ENCODE data around the gene DISP3. TPM values are rescaled to one million over a fixed set of nuclear protein-coding genes. Genes with fewer than 3 reads are reported as not detected.

DISP3 gene
- polyA plus RNA-seq, 3 donors: 0.01 TPM; not detected in 2

DNA sequence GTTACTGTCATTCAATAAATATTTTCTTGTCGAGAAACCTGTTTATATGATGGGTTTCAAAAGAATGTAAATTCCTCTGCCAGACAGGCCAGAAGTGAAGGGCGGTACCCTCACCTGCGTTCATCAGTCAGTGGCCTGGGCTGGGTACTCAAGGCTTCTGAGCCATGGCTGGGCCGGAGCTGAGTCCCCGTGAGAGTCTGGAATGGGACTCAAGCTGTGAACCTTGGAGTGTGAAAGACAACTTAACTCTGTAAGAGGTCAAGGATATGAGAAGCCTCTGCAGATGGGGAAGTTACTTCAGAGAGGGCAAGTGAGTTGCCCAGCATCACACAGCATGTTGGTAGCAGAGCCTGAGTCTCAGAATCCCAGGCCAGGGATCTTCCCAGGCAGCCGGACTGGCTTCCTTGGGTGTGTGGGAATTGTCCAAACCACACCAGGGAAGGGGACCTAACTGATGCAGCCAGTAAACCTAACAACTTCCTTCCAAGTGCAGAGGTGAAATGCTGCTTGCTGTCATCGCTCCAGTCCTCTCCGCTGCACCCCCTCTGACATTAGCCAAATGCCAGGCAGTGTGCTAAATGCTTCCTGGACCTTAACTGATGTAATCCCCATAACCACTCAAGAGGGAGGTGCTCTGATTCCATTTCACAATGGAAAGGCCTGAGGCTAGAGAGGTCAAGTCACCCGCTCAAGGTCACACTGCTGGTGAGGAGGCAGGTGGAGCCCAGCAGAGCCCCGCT is 4.8 kb downstream of the DISP3 start:
- peaks cover 5% of the 10 kb centered on the region for H3K4me1 Mint-ChIP-seq
- H3K9me3 ChIP-seq (replicated peaks in 1 of 2; ENCODE audit: control insufficient read depth in 1 of 2, insufficient read depth in 1 of 2, low read length in 2 of 2): no peaks in the 10 kb centered on the region
- no peaks in the 10 kb centered on the region for H4K20me1 ChIP-seq (ENCODE audit: insufficient read depth, low read length)
- WGBS (ENCODE audit: insufficient coverage): 76% methylated on average over 7 of the region's 10 CpGs
- no peak for DNase-seq
- intact Hi-C loops (cut with micrococcal nuclease): no loop called here
- no peak overlapping the region for H3K4me3 ChIP-seq (replicated peaks in 1 of 3; ENCODE audit: low read depth in 2 of 3, low read length in 3 of 3)
- TF ChIP-seq, protein P1, sequence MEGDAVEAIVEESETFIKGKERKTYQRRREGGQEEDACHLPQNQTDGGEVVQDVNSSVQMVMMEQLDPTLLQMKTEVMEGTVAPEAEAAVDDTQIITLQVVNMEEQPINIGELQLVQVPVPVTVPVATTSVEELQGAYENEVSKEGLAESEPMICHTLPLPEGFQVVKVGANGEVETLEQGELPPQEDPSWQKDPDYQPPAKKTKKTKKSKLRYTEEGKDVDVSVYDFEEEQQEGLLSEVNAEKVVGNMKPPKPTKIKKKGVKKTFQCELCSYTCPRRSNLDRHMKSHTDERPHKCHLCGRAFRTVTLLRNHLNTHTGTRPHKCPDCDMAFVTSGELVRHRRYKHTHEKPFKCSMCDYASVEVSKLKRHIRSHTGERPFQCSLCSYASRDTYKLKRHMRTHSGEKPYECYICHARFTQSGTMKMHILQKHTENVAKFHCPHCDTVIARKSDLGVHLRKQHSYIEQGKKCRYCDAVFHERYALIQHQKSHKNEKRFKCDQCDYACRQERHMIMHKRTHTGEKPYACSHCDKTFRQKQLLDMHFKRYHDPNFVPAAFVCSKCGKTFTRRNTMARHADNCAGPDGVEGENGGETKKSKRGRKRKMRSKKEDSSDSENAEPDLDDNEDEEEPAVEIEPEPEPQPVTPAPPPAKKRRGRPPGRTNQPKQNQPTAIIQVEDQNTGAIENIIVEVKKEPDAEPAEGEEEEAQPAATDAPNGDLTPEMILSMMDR (IDR thresholded peaks at IDR 0.05): no peak
- peaks cover 29 to 50% (median 35%) of the 10 kb centered on the region in 3 donors for H3K27me3 Mint-ChIP-seq (ENCODE audit: low read depth in 3 of 3)
- no peak overlapping the region for H3K27ac Mint-ChIP-seq
- no peaks in the 10 kb centered on the region for H3K36me3 Mint-ChIP-seq
- H3K27me3 ChIP-seq (ENCODE audit: control insufficient read depth in 2 of 2, insufficient read depth in 2 of 2, low read length in 2 of 2): peaks cover 0 to 23% of the 10 kb centered on the region in 2 donors
- H3K4me3 Mint-ChIP-seq: no peak overlapping the region
- H3K4me2 ChIP-seq (replicated peaks; ENCODE audit: extremely low read depth, low read length, poor library complexity, severe bottlenecking): no peak overlapping the region
- peaks cover 0 to 13% (median 5%) of the 10 kb centered on the region in 7 donors for H3K9me3 Mint-ChIP-seq
- no peak overlapping the region for H3K9ac ChIP-seq (ENCODE audit: insufficient read depth, low read length, poor library complexity, severe bottlenecking)
- no peaks in the 10 kb centered on the region for H3K79me2 ChIP-seq (ENCODE audit: insufficient read depth, low read length)
- no peaks in the 10 kb centered on the region for H3K36me3 ChIP-seq (replicated peaks in 1 of 2; ENCODE audit: control insufficient read depth in 1 of 2, insufficient read depth in 2 of 2, low read length in 2 of 2)
- no peak overlapping the region for H3K27ac ChIP-seq (ENCODE audit: low read depth in 1 of 2, low read length in 2 of 2)
- H3K4me1 ChIP-seq (ENCODE audit: control insufficient read depth in 1 of 2, insufficient read depth in 2 of 2, low read length in 2 of 2): peaks cover 4 to 8% of the 10 kb centered on the region in 2 donors
- H2AFZ ChIP-seq (ENCODE audit: insufficient read depth, low read depth, low read length, poor library complexity, severe bottlenecking): no peak overlapping the region

DNA sequence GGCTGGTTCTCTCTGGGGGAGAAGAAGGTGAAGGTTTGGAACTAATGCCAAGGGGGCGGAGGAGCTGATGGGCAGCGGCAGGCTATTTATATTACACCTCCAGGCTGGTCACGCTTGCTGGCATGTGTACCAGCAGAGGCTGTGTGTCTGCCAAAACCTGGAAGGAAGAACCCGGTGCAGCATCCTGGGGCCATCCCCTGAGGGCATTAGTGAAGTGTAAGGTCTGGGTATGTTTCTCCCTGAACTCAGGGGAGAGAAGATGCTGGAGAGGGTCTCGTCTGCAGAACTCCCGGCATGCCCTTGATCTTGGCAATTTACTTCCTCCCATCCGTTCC is 5.3 kb downstream of the DISP3 start:
- H3K36me3 ChIP-seq (replicated peaks in 1 of 2; ENCODE audit: control insufficient read depth in 1 of 2, insufficient read depth in 2 of 2, low read length in 2 of 2): no peaks in the 10 kb centered on the region

More for the DNA sequence above, 5.3 kb downstream of the DISP3 start:
- Histone ChIP-seq H3K79me2 (ENCODE audit: insufficient read depth, low read length) (no peaks in the 10 kb centered on the region), H3K4me2 (replicated peaks; ENCODE audit: extremely low read depth, low read length, poor library complexity, severe bottlenecking) (no peak overlapping the region), H3K27ac (ENCODE audit: low read depth in 1 of 2, low read length in 2 of 2) (no peak overlapping the region), H3K4me3 (replicated peaks in 1 of 3; ENCODE audit: low read depth in 2 of 3, low read length in 3 of 3) (no peak overlapping the region), H3K9ac (ENCODE audit: insufficient read depth, low read length, poor library complexity, severe bottlenecking) (no peak overlapping the region), H4K20me1 (ENCODE audit: insufficient read depth, low read length) (no peaks in the 10 kb centered on the region), H2AFZ (ENCODE audit: insufficient read depth, low read depth, low read length, poor library complexity, severe bottlenecking) (no peak overlapping the region), H3K27me3 (ENCODE audit: control insufficient read depth in 2 of 2, insufficient read depth in 2 of 2, low read length in 2 of 2) (peaks cover 0 to 22% of the 10 kb centered on the region in 2 donors), H3K4me1 (ENCODE audit: control insufficient read depth in 1 of 2, insufficient read depth in 2 of 2, low read length in 2 of 2) (peaks cover 3% of the 10 kb centered on the region in 2 donors), H3K9me3 (replicated peaks in 1 of 2; ENCODE audit: control insufficient read depth in 1 of 2, insufficient read depth in 1 of 2, low read length in 2 of 2) (no peaks in the 10 kb centered on the region)
- DNase-seq: no peak
- TF ChIP-seq, protein P1 (IDR thresholded peaks at IDR 0.05): no peak
- intact Hi-C loops (cut with micrococcal nuclease): no loop called here
- H3K27me3 Mint-ChIP-seq (ENCODE audit: low read depth in 3 of 3): peaks cover 28 to 45% (median 34%) of the 10 kb centered on the region in 3 donors
- WGBS (ENCODE audit: insufficient coverage): 92% methylated on average over 4 of the region's 7 CpGs
- peaks cover 0 to 13% (median 5%) of the 10 kb centered on the region in 7 donors for H3K9me3 Mint-ChIP-seq
- no peak overlapping the region for H3K27ac Mint-ChIP-seq
- no peaks in the 10 kb centered on the region for H3K36me3 Mint-ChIP-seq
- no peak overlapping the region for H3K4me3 Mint-ChIP-seq
- H3K4me1 Mint-ChIP-seq: peaks cover 5% of the 10 kb centered on the region
